ENCODE results near the gene RNF220.

DNA sequence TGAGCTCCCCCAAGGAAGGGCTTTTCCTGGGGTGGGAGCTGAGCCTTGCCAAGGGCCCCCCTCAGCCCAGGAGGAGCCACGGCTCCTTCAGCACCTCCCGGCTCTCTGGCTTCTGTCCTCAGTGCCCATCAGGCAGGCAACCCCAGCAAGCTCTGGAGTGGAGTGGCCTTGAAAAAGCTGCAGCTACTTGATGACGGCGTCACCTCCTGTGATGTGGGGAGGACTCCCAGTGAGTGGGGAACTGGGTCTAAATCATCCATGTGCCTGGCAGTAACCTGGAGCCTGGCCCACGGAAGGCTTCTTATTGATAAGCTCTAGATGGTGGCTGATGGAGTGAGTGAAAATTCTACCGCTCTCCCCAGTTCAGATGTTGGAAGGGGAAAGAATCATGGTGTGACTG is 154.9 kb downstream of the RNF220 start:
- no peak for TF ChIP-seq CTCF (IDR thresholded peaks at IDR 0.05)
- TF ChIP-seq POLR2A (IDR thresholded peaks at IDR 0.05), result no peak
